Mesothelial cell of epicardium (in vitro differentiated cells): ENCODE measurements around the gene TEX19. TPM values are rescaled to one million over a fixed set of nuclear protein-coding genes. Genes with fewer than 3 reads are reported as not detected.
A peak's percentile ranks its signal among the peaks of the same experiment; 100 is the strongest.

Experiments used
- DNase-seq, 2 experiments: peaks; one replicate each; pipeline ENCODE4 v3.0.0; 2021; ENCODE audit warnings: low spot score in 2 of 2; ENCODE audit not compliant: unreplicated experiment in 2 of 2
- H3K27ac Mint-ChIP-seq: 2 replicates; pipeline ENCODE4 v1.8.0; 2021; ENCODE audit warnings: mixed read lengths
- H3K27me3 Mint-ChIP-seq: 2 replicates; pipeline ENCODE4 v1.8.0; 2021; ENCODE audit warnings: low read depth, mixed read lengths
- H3K36me3 Mint-ChIP-seq: 2 replicates; pipeline ENCODE4 v1.8.0; 2021; ENCODE audit warnings: mixed read lengths
- H3K4me1 Mint-ChIP-seq: 2 replicates; pipeline ENCODE4 v1.8.0; 2021; ENCODE audit warnings: mixed read lengths
- H3K4me3 Mint-ChIP-seq: 2 replicates; pipeline ENCODE4 v1.8.0; 2021; ENCODE audit warnings: mild to moderate bottlenecking, moderate library complexity, mixed read lengths
- H3K9me3 Mint-ChIP-seq: 2 replicates; pipeline ENCODE4 v1.8.0; 2021; ENCODE audit warnings: mixed read lengths
- CTCF ChIP-seq: fragments of 200-600 bp; sonication (generic); IDR thresholded peaks from one replicate; pipeline ENCODE4 v1.5.0; 2021; ENCODE audit warnings: antibody characterized with exemption; ENCODE audit not compliant: unreplicated experiment
- total RNA-seq: library from RNA; stranded (reverse); gene quantifications from 3 replicates; pipeline ENCODE4 v1.2.1, GENCODE V29; 2021

Gene TEX19
- total RNA-seq, 1 donor from 2014 or later: 0.16 TPM

GRCh38 chr17:82384730-82385481 lies 25.9 kb downstream of the TEX19 start:
- TF ChIP-seq CTCF: no peak
- Mint-ChIP-seq H3K4me3 (no peak overlapping the region), H3K27me3 (peaks cover 21% of the 10 kb centered on the region), H3K9me3 (no peaks in the 10 kb centered on the region), H3K4me1 (peaks cover 24% of the 10 kb centered on the region), H3K27ac (no peak overlapping the region), H3K36me3 (no peaks in the 10 kb centered on the region)
- peak in 1 of 2 experiments; percentile 69 for DNase-seq

DNA sequence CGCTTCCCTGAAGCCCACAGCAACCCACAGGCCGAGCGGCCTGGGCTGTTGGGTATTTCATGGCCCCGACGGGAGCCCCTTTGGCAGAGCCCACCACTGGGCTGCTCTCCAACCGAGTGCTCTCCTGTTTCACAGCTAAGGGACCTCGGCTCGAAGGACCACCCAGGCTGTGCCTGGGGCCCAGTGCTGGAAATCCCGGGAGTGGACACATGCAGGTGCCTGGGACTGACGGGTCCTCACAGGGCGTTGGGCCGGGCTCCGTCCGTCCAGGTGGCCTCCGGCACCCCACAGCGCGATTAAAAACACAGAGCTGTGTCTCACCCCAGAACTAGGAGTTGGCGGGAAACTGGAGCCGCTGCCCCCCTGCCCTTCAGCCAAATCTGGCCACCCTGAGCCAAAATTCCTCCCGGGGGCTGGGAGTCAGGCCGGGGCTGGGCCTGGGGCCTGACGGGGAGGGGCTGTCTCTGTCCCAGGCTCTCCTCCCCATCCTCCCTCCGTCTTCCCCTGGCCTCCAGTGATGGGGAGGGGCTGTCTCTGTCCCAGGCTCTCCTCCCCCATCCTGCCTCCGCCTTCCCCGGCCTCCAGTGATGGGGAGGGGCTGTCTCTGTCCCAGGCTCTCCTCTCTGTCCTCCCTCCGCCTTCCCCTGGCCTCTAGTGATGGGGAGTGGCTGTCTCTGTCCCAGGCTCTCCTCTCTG lies 26.7 kb downstream of the TEX19 start:
- Mint-ChIP-seq H3K27ac (no peak overlapping the region), H3K4me3 (no peak overlapping the region), H3K36me3 (no peaks in the 10 kb centered on the region), H3K27me3 (peaks cover 14% of the 10 kb centered on the region), H3K9me3 (no peaks in the 10 kb centered on the region), H3K4me1 (peaks cover 24% of the 10 kb centered on the region)
- no peak for DNase-seq
- no peak for TF ChIP-seq CTCF

- H3K27ac Mint-ChIP-seq: no peak overlapping the region
These were observed 27.3 kb downstream of the TEX19 start for GRCh38 chr17:82386255-82386831.

GRCh38 chr17:82386881-82387704 lies 28.0 kb downstream of the TEX19 start:
- H3K4me3 Mint-ChIP-seq: no peak overlapping the region
- no peak overlapping the region for H3K27ac Mint-ChIP-seq
- peaks cover 1% of the 10 kb centered on the region for H3K36me3 Mint-ChIP-seq
- DNase-seq: no peak
- no peak for TF ChIP-seq CTCF
- H3K9me3 Mint-ChIP-seq: no peaks in the 10 kb centered on the region
- peaks cover 24% of the 10 kb centered on the region for H3K4me1 Mint-ChIP-seq
- H3K27me3 Mint-ChIP-seq: peaks cover 6% of the 10 kb centered on the region

More at GRCh38 chr17:82386255-82386831, 27.3 kb downstream of the TEX19 start:
- no peak for TF ChIP-seq CTCF
- Mint-ChIP-seq H3K27me3 (peaks cover 8% of the 10 kb centered on the region), H3K36me3 (no peaks in the 10 kb centered on the region), H3K9me3 (no peaks in the 10 kb centered on the region), H3K4me1 (peaks cover 24% of the 10 kb centered on the region), H3K4me3 (no peak overlapping the region)
- DNase-seq: no peak

DNA sequence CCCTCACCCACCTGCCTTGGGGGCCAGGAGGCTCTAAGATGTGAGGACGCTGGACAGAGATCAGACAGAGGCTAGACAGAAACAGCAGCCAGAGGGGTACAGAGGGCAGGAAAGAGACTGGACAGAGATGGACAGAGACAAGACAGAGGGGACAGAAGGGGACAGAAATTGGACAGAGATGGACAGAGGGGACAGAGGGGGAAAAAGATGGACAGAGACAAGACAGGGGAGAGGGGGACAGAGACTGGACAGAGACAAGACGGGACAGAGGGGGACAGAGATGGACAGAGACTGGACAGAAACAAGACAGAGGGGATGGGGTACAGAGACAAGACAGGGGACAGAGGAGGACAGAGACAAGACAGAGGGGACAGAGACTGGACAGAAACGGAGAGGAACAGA lies 28.7 kb downstream of the TEX19 start:
- H3K27me3 Mint-ChIP-seq: peaks cover 6% of the 10 kb centered on the region
- H3K36me3 Mint-ChIP-seq: peaks cover 6% of the 10 kb centered on the region
- no peaks in the 10 kb centered on the region for H3K9me3 Mint-ChIP-seq
- DNase-seq: no peak
- TF ChIP-seq CTCF: no peak
- no peak overlapping the region for H3K4me3 Mint-ChIP-seq
- H3K4me1 Mint-ChIP-seq: peaks cover 24% of the 10 kb centered on the region
- no peak overlapping the region for H3K27ac Mint-ChIP-seq
